HK-2 (cell line): ENCODE data around the gene CD80.
"Not testable (repeated sequence)": the region's sequence is repeated elsewhere in the genome, so short reads cannot be mapped to it uniquely, and the experiment has no call there.

Experiments
- DNase-seq: peaks from one replicate; pipeline ENCODE4 v3.0.0-alpha.2; 2018; ENCODE audit not compliant: unreplicated experiment

Gene CD80

DNA sequence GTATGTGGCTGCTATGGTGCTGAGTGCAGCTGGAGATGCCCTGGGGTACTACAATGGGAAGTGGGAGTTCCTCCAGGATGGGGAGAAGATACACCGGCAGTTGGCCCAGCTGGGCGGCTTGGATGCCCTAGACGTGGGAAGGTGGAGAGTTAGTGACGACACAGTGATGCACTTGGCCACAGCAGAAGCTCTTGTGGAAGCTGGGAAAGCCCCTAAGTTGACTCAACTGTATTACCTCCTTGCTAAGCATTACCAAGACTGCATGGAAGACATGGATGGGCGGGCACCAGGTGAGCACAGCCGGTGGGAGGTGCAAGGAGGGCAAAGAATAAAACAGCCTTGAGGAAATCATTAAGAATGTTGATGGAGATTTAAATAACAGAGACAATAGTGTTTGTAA is 22.8 kb upstream of the CD80 start:
- DNase-seq, result peak; percentile 60

DNA sequence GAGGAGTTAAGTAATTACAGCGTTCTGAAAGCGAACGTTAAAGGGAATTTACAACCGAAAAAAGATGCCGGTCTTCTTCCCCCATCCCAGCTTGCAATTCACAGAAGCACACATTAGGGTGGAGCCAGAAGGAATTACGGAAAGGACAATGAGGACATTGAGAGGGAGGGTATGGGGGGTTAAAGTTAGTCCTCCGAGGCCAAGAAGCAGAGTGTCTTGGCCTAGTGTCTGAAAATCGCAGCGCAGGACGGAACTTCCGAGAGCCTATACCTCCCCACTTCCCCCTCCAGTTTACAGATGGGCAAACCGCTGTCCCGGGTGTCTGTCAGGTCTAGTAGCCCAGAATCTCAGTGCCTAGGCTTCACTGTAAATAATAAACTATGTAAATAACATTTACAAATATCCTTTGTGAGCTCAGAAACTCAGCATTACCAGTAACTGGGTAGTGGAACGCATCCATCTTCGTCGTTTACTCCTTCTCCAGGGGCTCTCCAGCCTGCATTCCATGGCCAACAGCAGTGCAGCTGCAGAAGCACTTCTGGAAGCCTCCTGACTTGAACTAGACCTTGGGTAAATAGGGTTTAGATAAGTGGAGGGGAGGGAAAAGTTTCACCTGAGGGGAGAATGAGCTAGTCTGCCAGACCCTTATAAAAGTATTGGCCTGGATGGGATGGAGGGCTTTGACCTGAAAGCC is 20.8 kb upstream of the CD80 start:
- DNase-seq, result no peak

DNA sequence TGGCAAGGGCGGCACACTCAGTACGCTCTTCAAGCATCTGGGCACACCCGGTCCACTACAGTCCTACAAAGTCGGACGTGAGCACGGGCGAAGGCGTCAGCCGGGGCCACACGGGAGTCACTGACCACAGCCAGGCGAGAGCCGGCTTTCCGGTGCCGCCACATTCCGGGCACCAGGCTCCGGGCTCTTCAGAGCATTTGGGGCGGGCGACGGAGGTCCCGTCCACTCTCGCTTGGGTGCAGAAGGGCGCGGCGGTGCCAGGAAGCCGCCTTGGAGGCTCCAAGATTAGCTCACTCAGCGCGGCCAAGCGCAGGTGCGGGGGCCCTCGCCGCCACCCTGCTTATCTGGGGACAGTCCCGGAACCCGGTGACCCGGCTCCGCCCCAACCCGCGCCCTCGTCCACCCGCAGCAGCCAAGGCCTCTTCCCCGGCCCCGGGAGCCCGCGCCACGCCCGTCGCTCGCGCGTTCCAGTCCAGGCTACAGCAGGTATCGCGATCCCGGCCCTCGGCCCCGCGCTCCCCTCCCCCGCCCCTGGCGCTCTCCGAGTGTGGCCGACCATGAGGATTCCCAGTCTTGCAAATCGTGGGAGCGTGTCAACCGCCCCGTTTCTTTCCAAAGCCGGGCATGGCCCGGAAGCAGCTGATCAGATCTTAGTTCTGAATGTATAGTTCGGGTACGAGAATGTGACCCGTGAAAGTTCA is 20.1 kb upstream of the CD80 start, which contains the start of gene ADPRH:
Gene ADPRH, plus strand, starts transcription at position 127 of the 701 bp plus-strand sequence. CDS start 2,678 bp downstream, outside the sequence.
- DNase-seq, result peak; percentile 90

DNA sequence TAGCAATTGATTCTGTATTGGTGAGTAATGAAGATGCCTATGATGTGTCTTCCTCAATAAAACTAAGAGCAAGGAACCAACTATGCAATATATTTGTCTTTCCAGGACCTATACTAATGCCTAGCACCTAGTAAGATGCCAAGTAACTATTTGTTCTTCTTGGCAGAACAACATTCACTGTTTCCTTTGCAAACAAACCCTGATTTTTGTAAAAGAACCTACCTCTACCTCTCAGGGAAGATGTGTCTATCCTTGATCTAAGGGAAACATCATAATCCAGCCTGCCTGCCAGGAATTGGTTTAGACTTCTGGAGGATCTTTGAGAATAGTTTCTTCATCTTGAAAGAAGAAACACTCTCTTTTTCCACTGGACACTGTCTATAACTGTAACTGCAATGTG is 16.1 kb upstream of the CD80 start:
- no peak for DNase-seq

DNA sequence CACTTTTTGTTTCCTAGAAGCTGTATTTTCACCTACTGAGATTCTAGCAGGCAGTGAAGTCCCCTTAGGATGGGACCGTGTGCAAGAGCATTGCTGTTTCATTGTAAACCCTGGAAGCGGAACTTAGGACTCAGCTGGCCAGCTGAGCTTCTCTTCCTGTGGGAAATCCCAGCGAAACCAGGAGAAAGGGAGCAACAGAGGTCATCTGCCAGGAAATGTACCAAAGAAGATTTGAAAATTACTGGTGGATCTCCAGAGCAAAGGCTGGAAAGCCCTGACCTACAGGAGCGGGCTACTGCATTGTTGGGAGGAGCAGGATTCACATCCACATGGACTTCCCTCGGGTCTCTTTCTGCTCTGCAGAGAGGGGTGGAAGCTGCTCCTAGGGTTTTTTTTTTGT is 12.3 kb upstream of the CD80 start:
- DNase-seq, result no peak

DNA sequence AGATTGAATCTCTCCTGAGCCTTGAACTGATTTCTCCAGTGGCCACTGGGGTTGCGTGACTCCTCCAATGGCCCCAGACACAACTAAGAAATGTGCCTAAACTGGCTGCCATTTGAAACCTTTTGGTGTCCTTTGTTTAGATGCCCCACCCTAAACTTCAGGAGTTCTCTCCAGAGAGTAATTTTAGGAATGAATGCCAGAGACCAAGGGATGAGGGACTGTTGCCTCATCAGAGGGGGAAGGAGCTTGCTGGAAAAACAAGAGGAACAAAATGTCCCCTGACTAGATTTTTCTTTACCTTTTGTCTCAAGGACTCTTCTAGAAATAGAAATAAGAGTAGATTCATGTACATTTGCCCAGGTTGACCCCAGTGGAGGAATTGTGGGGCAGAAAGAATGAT is 11.8 kb upstream of the CD80 start:
- DNase-seq, result no peak

DNA sequence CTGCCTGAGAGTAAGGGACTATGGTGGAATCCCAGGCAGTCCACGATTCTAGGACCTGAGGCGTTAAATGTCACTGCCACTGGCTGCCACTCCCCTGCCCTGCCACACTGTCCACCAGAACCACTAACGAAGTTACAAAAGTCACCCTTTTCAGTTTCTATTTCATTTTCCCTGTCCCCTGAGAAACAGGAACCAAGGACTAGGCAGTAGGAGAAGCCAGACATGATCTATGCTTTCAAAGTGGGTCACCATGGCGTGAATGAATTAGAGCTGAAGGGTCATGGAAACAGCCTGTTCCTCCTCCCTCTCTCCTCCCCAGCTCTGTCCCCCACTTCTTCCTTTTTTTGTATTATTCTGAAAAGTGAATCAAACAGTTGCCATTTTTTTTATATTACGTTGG is 10.8 kb upstream of the CD80 start:
- DNase-seq, result no peak

DNA sequence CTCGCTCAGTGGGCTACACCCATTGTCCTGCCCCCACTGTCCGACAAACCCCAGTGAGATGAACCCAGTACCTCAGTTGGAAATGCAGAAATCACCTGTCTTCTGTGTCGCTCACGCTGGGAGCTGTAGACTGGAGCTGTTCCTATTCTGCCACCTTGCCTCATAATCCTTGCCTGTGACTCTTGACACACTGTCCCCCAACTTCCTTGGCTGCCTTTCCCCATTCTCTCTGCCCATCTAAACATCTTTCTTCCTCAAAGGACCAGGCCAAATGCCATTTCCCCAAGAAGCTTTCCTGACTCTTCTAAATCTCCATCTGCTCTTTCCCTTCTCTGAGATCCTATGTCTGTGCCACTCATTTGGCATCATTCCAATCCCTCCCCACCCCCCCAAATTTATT is 9.7 kb upstream of the CD80 start:
- DNase-seq, result no peak

DNA sequence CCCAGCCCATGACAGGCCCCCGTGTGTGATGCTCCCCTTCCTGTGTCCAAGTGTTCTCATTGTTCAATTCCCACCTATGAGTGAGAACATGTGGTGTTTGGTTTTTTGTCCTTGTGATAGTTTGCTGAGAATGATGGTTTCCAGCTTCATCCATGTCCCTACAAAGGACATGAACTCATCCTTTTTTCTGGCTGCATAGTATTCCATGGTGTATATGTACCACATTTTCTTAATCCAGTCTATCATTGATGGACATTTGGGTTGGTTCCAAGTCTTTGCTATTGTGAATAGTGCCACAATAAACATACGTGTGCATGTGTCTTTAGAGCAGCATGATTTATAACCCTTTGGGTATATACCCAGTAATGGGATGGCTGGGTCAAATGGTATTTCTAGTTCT is 3.9 kb upstream of the CD80 start:
- not testable (repeated sequence) for DNase-seq

DNA sequence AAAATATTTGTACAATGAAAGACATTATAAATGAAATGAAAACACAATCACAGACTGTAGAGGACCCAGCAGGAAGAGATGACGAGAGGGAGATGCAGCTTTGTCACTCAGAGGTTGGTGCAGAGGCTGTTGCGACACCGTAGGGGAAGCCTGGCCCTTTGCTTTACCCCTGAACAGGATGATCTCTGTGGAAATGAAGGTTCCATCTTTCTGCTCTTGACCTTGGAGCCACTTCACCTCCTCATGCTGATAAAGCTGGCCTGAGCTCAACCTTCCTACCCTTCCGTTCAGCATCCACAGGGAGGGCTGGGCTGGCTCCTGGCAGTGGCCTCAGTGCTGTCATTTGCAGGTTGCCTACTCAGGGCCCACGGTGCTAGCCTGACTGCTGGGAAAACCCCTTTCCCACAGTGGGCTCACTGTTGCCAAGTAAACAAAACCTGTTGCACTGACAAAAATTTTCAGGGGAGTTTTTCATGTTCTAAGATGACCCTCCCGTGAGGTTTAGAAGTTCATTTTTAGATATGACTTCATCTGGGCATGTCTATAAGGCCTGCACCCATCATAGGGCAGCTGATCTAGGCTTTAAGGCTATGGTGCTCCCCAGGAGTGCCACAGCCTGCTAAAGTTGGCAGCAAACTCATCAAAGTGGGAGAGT is 3.0 kb upstream of the CD80 start:
- DNase-seq, result no peak

DNA sequence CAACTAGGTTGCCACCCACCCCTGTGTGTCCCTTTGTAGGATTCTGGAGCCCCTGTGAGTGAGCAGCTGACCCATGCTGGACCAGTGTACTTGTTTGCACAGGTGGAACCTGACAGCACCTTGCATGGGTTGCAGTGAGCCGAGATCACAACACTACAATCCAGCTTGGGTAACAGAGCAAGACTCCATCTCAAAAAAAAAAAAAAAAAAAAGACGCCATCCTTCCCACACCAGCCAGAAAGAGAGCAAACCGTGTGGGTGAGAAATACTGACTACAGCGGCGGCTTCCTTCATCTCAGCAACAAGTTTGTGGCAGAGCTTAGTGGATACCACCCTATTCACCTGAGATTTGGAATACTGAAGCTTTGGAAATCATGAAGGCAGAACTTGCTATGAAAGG is 746 bp upstream of the CD80 start:
- DNase-seq, result no peak

DNA sequence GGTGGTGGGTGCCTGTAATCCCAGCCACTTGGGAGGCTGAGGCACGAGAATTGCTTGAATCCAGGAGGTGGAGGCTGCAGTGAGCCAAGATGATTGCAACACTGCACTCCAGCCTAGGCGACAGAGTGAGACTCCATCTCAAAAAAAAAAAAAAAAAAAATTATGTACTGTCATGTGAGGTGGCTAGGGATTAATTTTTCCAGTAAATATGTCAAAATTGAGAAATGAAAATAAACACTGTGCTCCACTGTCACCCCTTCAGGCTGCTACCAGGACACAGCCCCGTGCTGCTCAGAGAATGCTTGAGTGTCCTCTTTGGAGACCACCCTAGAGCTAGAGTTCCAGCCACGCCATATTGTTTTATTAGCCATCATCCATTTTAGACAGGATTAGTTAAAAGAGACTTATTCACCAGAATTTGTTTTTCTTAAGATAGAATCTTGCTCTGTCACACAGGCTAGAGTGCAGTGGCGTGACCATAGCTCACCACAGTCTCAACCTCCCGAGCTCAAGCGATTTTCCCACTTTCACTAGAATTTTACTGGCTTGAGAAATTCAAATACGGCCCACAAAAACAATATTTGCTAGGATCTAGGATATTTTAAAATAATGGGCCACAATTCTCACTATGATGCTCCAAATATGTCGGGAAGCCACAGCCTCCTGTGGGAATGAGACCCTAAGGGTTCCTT is 642 bp downstream of the CD80 start:
- DNase-seq, result no peak

DNA sequence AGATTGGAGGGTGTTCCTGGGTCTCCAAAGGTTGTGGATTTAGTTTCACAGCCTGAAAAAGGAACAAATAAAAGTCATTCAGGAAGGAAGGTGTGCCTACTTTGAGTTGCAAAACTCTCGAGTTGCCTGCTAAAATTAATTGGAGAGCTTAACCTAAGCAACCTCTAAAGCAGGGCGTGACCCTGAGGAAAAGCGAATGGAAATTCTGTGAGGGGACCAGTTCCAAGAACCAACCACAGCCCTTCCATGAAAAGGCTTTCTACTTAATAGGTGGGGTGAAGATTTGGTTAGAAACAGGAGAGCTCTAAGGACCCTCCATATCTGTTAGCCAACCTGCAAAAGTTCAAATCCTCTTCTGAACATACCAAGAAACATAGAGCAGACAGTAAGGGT is 1.5 kb downstream of the CD80 start:
- DNase-seq, result no peak

DNA sequence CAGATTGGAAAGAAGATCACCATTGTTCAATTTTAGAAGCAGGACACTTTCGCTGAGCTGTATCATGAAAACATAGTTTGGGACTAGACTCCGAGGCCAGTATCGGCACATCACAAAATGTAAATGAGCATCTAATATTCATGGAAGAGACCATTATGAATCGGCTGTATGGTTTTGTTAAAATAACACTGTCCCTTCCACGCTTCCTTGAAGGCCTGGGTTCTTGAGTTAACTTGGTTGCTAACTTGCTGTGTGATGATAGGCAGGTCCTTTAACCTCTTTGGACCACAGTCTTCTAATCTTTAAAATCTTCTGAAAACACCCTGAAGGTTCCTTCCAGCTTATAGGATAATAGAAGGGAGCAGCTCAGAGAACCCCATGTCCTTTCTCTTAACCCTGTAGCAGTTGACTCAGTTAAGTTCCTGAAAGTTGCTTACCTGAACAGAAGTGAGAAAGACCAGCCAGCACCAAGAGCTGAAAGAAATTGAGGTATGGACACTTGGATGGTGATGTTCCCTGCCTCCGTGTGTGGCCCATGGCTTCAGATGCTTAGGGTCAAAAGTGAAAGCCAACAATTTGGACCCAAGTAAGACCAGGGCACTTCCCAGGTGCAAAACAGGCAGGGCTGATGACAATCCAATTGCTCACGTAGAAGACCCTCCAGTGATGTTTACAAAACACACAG is 2.1 kb downstream of the CD80 start:
- DNase-seq, result no peak

DNA sequence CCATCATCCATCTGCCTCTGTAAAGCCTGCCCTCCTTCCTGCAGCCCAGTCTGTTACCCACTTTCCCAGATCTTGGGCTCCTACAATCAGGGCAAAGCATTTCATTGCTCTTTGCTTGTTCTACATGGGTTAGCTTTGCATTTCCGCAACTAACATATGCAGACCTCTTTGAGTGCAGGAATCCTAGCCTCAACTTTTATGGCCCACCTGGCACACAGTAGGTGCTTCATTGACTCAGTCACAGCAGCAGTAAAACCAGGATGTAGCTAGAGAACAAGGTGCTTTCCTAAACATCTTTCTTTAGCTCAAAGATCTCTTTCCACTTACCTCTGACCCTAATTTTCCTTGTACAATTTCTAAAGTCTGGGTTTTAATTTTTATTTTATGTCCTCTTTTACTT is 3.5 kb downstream of the CD80 start:
- no peak for DNase-seq

DNA sequence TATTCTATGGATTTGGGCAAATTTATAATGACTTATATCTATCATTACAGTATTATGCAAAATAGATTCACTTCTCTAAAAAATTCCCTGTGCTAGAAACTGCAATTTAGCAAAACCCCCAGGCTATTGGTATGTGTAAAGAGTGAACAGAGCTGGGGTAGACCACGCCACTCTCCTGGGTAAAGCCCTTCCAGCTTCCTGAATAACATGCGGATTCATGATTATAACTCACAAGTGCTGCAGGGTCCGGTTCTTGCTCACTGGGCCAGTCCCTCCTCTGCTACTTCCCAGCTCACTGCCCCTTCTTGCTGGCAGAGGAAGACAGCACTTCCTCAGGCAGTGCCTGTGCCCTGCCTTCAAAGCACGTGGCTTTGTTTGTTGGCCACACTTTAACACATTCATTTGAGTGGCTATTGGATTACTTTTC is 4.1 kb downstream of the CD80 start:
- DNase-seq, result no peak

DNA sequence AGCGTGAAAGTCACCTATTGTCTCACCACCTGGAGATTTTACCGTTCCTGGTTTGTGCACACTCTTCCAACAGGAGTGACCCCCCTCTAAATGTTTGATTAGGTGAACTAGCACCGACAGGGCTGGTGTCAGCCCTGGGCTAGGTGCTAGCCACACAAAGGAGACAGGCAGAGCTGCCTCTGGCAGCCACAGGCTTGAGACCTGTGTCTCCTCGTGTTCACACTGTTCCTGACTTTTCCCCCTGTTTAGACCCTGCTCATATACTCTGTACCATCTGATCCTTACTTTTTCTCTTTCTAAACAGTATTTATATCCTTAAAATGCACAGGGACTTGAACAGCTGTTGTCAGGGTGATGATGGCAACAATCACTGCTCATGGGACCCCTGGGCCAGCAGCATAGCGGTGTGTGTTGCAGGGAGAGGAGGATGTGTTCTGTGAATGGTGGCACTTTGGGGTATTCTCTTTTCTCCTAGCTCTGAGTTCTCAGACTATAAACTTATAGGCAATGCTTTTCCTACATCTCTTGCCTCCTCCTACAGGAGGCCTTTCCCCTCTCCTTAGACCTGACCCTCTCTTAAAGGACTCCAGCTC is 5.5 kb downstream of the CD80 start:
- DNase-seq, result no peak

DNA sequence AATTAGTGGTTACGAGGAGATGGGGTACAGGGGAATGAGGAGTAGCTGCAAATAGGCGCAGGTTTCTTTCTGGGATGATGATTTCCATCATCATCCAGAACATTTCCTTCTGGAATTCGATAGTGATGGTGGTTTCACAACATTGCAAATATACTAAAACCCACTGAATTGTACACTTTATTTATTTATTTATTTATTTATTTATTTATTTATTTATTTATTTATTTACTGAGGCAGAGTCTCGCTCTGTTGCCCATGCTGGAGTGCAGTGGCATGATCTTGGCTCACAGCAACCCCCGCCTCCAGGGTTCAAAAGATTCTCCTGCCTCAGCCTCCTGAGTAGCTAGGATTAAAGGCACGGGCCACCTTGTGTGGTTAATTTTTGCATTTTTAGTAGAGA is 6.5 kb downstream of the CD80 start:
- not testable (repeated sequence) for DNase-seq

DNA sequence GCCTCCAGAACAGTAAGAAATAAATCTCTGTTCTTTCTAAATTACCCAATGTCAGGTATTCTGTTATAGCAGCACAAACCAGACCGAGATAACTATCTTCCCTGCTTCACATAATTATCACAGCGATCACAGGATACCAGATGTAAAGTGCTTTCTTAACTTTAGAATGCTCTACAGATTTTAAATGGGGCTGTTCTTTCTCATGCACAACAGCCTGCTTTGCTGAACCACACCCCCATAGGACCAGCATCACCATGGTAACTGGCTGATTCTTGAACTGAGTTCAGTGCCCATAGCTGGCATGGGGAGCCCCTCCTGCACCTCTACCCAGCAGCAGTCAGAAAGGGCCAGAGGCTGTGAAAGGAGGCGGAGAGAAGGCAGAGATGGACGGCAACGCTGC is 7.8 kb downstream of the CD80 start:
- no peak for DNase-seq

DNA sequence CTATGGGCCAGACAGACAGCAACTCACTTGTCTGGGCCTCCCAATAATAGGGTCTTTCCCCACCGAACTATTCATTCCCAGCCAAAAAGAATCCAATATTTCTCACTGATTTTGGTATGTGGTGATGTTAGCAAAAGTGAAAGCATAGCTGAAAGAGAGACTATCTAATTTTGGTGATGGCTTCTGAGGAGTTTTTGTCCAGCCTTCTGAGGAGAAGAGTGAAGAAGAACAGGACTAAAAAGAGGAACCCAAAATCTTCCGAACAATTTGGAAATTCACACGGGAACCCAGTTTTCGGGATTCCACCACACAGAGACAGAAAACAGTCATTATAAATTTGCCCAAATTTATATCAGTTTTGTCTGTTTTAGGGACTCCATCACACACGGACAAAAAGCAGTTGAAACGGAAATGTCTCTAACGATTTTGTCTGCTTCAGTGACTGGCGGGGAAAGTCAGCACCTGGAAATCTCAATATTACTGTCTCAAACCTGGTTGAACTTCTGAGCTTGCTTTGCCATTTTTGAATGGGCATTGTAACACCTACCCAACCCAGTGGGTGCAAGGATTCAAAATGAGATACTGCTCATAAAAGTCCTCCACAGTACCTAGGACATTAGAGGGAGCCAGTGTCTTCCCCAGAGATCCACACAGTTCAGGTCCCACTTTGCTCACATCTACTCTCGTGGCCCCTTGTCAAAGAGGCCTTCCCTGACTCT is 9.1 kb downstream of the CD80 start:
- no peak for DNase-seq

DNA sequence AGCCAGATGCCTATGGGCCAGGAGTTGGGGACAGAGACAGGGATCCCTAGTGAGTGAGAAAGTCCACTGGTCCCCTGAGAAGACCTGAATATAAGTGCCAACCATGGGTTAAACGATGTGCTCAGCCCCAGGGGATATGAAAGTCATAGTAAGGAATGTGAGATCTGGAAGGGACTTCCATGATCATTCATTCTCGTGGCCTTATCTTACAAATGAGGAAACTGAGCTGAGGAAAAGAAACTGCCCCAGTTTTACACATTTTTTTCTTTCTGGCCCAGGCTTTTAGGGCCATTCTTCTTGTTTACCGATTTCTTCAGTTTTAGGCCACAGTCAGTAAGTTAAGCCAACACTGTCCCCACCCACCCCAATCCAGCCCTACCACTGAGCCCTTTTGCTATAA is 11.1 kb downstream of the CD80 start:
- no peak for DNase-seq
